Left lung (tissue), 10 donors: ENCODE results near the gene CAPN5. TPM values are rescaled to one million over a fixed set of nuclear protein-coding genes. Genes with fewer than 3 reads are reported as not detected.

Experiments
- ATAC-seq: fragments of 200-7000 bp; cut with Tn5 transposase; one replicate; pipeline ENCODE4 v1.9.1; 2020; ENCODE audit warnings: moderate library complexity
- DNase-seq, 4 donors: peaks; one replicate each; pipeline ENCODE4 v3.0.0-alpha.2; 2013 to 2020
- H3K27ac ChIP-seq, 2 donors: fragments of 200-600 bp; sonication (generic) in 1 of 2; one replicate each; pipeline versions ENCODE4 v1.5.0 to v1.8.0; 2020 to 2021
- H3K27me3 ChIP-seq, 2 donors: fragments of 200-600 bp; sonication (generic) in 1 of 2; one replicate each; pipeline versions ENCODE4 v1.5.0 to v1.8.0; 2020 to 2021
- H3K36me3 ChIP-seq, 2 donors: fragments of 200-600 bp; sonication (generic) in 1 of 2; one replicate each; pipeline versions ENCODE4 v1.5.0 to v1.8.0; 2020 to 2021
- H3K4me1 ChIP-seq, 2 donors: fragments of 200-600 bp; one replicate each; pipeline ENCODE4 v1.8.0; 2021
- H3K4me3 ChIP-seq, 2 donors: fragments of 200-600 bp; sonication (generic) in 1 of 2; one replicate each; pipeline versions ENCODE4 v1.5.0 to v1.8.0; 2020 to 2021; ENCODE audit warnings: mild to moderate bottlenecking in 1 of 2
- H3K9me3 ChIP-seq, 2 donors: fragments of 200-600 bp; sonication (generic) in 1 of 2; one replicate each; pipeline versions ENCODE4 v1.5.0 to v1.8.0; 2020 to 2021
- intact Hi-C, 2 donors: fragments of 100-400 bp; cut with DNase I; formaldehyde crosslinking; loops; one replicate each; pipeline versions ENCODE4 v1.11.2 to v1.14.2; 2022
- polyA plus RNA-seq, 6 donors: library from polyadenylated mRNA; unstranded; fragments of 120-200 nt; gene quantifications; one replicate each; pipeline ENCODE4 v1.2.1, GENCODE V29; 2013; ENCODE audit not compliant: insufficient read length in 6 of 6
- total RNA-seq, 2 donors: library from RNA; stranded (reverse); fragmentation: NEBNext Ultra II Directional; extraction: Animal tissue kit (Norgen Biotek cat#: 25700); gene quantifications; one replicate each; pipeline ENCODE4 v1.2.1, GENCODE V29; 2021
- TF ChIP-seq, protein P1 (sequence below), 2 donors: fragments of 200-600 bp; sonication (generic) in 1 of 2; IDR thresholded peaks; one replicate each; pipeline versions ENCODE4 v1.5.0 to v1.8.0; 2021; ENCODE audit warnings: antibody characterized with exemption in 2 of 2
- donor health status: DM: no; HTN: yes; CAD: no.
- donor health status: DM: no; HTN: no; CAD: no.

CAPN5 gene
- total and polyA plus RNA-seq, 8 donors = 11.7 to 32.9 (median 24.8) TPM

DNA sequence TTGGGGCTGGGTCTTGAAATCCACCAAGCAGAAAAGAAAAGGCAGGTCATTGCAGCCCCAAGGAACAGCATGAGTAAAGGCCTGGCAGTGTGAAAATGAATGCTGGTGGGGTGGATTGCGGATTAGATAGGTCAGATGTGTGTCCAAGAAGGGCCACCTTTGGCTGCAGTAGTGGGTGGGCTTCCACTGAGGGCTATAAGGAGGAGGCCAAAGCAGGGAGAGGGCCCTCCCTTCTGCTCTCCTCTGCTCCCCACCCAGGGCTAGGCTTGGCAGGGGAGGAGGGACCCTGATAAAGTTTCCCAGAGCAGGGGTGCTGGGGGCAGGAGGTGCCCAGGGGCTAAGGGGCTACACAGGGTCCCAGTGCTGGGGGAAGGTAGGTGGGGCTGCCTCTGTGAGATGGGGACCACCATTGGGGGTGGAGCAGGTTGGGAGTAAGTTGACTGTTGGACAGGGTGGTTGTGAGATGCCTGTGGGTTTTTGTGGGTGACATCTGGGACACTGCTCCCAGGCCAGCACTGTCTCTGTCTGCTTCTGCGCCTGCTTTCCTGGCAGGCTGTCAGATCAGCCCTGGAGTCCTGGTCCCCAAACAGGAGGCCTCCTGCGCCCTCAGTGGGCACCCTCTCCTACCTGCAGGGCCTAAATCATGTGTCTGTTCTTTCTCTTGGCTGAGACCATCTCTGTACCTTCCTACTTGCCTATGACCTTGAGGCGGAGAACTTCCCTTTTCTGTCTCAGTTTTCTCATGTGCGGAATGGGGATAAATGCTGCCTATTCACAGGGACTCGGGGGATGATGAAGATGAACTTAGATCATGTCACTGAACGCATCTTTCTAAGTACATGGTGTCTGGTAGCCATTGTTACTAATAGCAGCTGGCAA, 1.9 kb downstream of the CAPN5 start:
- peaks cover 16 to 34% of the 10 kb centered on the region in 2 donors for H3K4me1 ChIP-seq
- intact Hi-C loops = no loop called here
- no peak overlapping the region for H3K4me3 ChIP-seq
- no peak for DNase-seq
- TF ChIP-seq, protein P1, sequence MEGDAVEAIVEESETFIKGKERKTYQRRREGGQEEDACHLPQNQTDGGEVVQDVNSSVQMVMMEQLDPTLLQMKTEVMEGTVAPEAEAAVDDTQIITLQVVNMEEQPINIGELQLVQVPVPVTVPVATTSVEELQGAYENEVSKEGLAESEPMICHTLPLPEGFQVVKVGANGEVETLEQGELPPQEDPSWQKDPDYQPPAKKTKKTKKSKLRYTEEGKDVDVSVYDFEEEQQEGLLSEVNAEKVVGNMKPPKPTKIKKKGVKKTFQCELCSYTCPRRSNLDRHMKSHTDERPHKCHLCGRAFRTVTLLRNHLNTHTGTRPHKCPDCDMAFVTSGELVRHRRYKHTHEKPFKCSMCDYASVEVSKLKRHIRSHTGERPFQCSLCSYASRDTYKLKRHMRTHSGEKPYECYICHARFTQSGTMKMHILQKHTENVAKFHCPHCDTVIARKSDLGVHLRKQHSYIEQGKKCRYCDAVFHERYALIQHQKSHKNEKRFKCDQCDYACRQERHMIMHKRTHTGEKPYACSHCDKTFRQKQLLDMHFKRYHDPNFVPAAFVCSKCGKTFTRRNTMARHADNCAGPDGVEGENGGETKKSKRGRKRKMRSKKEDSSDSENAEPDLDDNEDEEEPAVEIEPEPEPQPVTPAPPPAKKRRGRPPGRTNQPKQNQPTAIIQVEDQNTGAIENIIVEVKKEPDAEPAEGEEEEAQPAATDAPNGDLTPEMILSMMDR (IDR thresholded peaks at IDR 0.05) = no peak
- no peak for ATAC-seq
- peaks cover 0 to 5% of the 10 kb centered on the region in 2 donors for H3K27me3 ChIP-seq
- no peaks in the 10 kb centered on the region for H3K36me3 ChIP-seq
- H3K9me3 ChIP-seq = no peaks in the 10 kb centered on the region
- H3K27ac ChIP-seq = no peak overlapping the region

DNA sequence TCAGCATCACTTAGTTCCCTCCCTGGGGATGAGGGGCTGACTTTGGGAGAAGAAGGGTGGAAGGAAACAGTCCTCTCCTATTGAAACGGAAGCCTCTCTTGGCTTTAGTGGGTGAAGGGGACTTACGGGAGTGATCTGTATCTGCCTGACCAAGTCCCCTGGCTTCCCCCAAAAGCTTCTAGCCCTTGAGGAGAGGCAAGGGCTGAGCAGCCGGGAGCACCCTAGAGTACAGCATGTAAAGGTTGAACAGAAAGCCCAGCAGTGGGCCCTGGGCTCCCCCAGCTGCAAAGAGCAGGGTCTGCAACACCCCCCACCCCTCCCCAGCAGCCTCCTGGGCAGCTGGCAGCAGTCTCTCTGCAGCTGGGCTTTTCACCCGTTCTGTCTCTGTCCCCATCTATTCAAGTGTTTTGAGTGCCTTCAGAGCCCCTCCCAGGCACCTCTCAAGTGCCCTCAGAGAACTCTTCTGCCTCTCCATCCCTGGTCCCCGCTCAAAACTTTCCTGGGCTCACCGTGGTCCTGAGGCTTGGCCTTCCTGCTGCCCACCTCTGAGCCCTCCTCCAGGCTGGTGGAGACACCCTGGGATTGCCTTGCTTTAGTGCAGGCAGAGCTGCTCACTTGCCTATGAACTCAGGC, 2.7 kb downstream of the CAPN5 start:
- Histone ChIP-seq H3K4me1 (peaks cover 24 to 42% of the 10 kb centered on the region in 2 donors), H3K4me3 (no peak overlapping the region), H3K27ac (no peak overlapping the region), H3K36me3 (no peaks in the 10 kb centered on the region), H3K9me3 (no peaks in the 10 kb centered on the region), H3K27me3 (peaks cover 0 to 5% of the 10 kb centered on the region in 2 donors)
- no peak for DNase-seq
- intact Hi-C loops = no loop called here
- TF ChIP-seq, protein P1 (IDR thresholded peaks at IDR 0.05) = no peak
- no peak for ATAC-seq

DNA sequence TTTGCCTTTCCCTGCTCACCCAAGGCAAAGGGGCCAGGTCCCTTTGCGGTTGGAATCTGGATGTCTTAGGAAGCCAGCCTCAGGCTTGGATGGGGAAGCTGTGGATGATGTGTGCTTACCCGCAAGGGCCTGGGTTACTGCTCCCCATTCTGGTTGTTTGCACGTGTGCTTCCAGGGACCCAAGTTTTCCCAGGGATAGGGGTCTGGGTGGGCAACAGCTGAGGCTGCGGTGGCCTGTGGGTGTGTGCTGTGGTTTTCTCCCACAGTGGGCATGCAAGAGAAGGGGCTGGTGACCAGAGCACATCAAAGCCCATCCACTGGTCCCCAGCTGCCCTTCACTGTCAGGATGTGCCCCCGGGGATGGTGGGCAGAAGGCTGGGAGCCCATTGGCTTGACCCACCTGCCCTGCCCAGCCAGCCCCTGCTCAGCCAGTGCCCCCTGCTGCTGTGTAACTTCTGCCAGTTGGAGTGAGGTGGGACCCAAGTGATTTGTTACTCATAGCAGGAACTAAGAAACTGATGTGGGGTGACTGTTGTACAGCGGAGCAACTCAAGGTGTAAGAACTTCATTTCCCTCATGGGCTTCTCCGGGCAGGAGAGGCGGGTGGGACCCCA, 3.3 kb downstream of the CAPN5 start:
- Histone ChIP-seq H3K36me3 (no peaks in the 10 kb centered on the region), H3K4me1 (peaks cover 26 to 47% of the 10 kb centered on the region in 2 donors), H3K9me3 (no peaks in the 10 kb centered on the region), H3K4me3 (no peak overlapping the region), H3K27me3 (peaks cover 0 to 5% of the 10 kb centered on the region in 2 donors), H3K27ac (no peak overlapping the region)
- ATAC-seq = no peak
- intact Hi-C loops = no loop called here
- DNase-seq = no peak
- TF ChIP-seq, protein P1 (IDR thresholded peaks at IDR 0.05) = no peak

DNA sequence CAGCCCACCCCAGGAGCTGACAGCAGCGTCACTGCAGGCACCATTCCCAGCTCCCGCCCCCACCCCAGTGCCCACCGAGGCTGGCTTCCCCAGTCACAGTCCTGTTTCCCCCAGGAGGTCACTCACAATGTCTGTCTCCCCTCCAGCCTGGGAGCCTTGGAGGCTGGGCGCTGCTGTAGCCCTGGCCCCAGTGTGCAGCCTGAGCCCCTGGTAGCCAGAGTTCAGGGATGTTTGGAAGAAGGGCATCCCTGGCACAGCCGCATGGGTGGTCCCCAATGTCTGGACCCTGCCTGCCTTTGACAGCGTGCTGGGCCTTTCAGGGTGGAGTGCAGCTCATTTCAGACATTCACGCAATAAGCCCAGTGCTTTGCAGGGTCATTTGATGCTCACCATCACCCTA, 4.3 kb downstream of the CAPN5 start:
- Histone ChIP-seq H3K4me1 (peaks cover 26 to 44% of the 10 kb centered on the region in 2 donors), H3K27ac (no peak overlapping the region), H3K9me3 (no peaks in the 10 kb centered on the region), H3K27me3 (peaks cover 0 to 5% of the 10 kb centered on the region in 2 donors), H3K36me3 (no peaks in the 10 kb centered on the region), H3K4me3 (no peak overlapping the region)
- DNase-seq = no peak
- ATAC-seq = no peak
- TF ChIP-seq, protein P1 (IDR thresholded peaks at IDR 0.05) = no peak
- intact Hi-C loops = no loop called here
